ENCODE results near the gene NR4A3.

- TF ChIP-seq CTCF (IDR thresholded peaks at IDR 0.05 in 2 of 3, conservative IDR thresholded peaks at IDR 0.05 in 1 of 3; ENCODE audit: control insufficient read depth in 2 of 3, extremely low read depth in 1 of 3, insufficient read depth in 1 of 3, low read depth in 3 of 3, low read length in 3 of 3) (peak in 1 of 3 experiments; percentile 25; a peak in 2 of 6 replicates), SUZ12 (IDR thresholded peaks at IDR 0.05; ENCODE audit: unreplicated experiment) (no peak), REST (IDR thresholded peaks at IDR 0.05; ENCODE audit: low read depth, low read length) (no peak), POLR2A (IDR thresholded peaks at IDR 0.05; ENCODE audit: low read depth, low read length) (peak; percentile 64)
Observed at GRCh38 chr9:99821396-99822108, at the start of gene NR4A3.

All from GM12878 (cell line).